HCT116 (cell line): Measurements from ENCODE around the gene PHF14. TPM values are rescaled to one million over a fixed set of nuclear protein-coding genes. Genes with fewer than 3 reads are reported as not detected.

Source experiments
- ATAC-seq: fragments of 200-7000 bp; cut with Tn5 transposase; 2 replicates; pipeline ENCODE4 v1.9.1; 2020; ENCODE audit warnings: mild to moderate bottlenecking, moderate library complexity
- BruUV-seq: library from RNA; stranded (reverse); fragments of 400-500 nt; replicated peaks from 2 replicates; lab custom pipeline; 2021; lab: Mats Ljungman, UMichigan
- CTCF ChIA-PET: fragments of 300-600 bp; sonication (Branson Sonifier 250); formaldehyde crosslinking; loops from one replicate; lab custom pipeline; 2021; ENCODE audit warnings: antibody characterized with exemption; lab: Charles Lee
- POLR2A ChIA-PET: fragments of 300-600, 350-600 bp; sonication (Branson Sonifier 250); formaldehyde crosslinking; loops from one replicate; lab custom pipeline; 2021; ENCODE audit warnings: antibody characterized with exemption; lab: Charles Lee
- RAD21 ChIA-PET, 2 experiments: fragments of 300-600 bp; sonication (Branson Sonifier 250); formaldehyde crosslinking; loops; one replicate each; lab custom pipeline; 2023; ENCODE audit warnings: low total read pairs in 2 of 2; ENCODE audit not compliant: uncharacterized antibody in 2 of 2, unreplicated experiment in 2 of 2, low non-redundant PET in 1 of 2; lab: Charles Lee
- DNase-seq: peaks from one replicate; pipeline ENCODE4 v3.0.0-alpha.2; 2010; ENCODE audit warnings: low read depth, low spot score
- H2AFZ ChIP-seq: fragments of 200-600 bp; shearing (Covaris generic), sonication (generic); 2 replicates; pipeline ENCODE4 v1.6.1; 2017; ENCODE audit warnings: low read depth, mixed run types, mixed read lengths, antibody characterized with exemption, low read length; ENCODE audit not compliant: poor library complexity, severe bottlenecking
- H3K27ac ChIP-seq: 2 replicates; pipeline ENCODE4 v1.5.1; 2012; ENCODE audit warnings: low read depth, low read length
- H3K27me3 ChIP-seq: fragments of 200-600 bp; sonication (generic); 2 replicates; pipeline ENCODE4 v1.6.1; 2016; ENCODE audit warnings: mixed run types, low read length, mixed read lengths; ENCODE audit not compliant: insufficient read depth
- H3K36me3 ChIP-seq, 2 experiments: fragments of 200-500 bp in 1 of 2; fragments of 200-600 bp in 1 of 2; sonication (Bioruptor generic) in 1 of 2; sonication (generic) in 1 of 2; 2 replicates each; pipeline versions ENCODE4 v1.5.1 to v1.6.1; 2014 to 2016; ENCODE audit warnings: low read length in 2 of 2, inconsistent platforms in 1 of 2, mixed read lengths in 1 of 2, mixed run types in 1 of 2; ENCODE audit not compliant: insufficient read depth in 2 of 2, control insufficient read depth in 1 of 2
- H3K4me1 ChIP-seq, 2 experiments: fragments of 200-600 bp in 1 of 2; sonication (generic) in 1 of 2; 2 replicates each; pipeline versions ENCODE4 v1.5.1 to v1.6.1; 2012 to 2017; ENCODE audit warnings: low read length in 2 of 2, inconsistent platforms in 1 of 2, mild to moderate bottlenecking in 1 of 2, mixed read lengths in 1 of 2, mixed run types in 1 of 2, moderate library complexity in 1 of 2; ENCODE audit not compliant: insufficient read depth in 2 of 2, control insufficient read depth in 1 of 2
- H3K4me2 ChIP-seq: fragments of 200-600 bp; sonication (generic); 2 replicates; pipeline ENCODE4 v1.6.1; 2017; ENCODE audit warnings: mixed run types, low read length, mixed read lengths
- H3K4me3 ChIP-seq, 2 experiments: fragments of 200-600 bp in 1 of 2; sonication (generic) in 1 of 2; replicated peaks in 1 of 2; 2 replicates each; pipeline ENCODE4 v1.5.1; 2011 to 2016; ENCODE audit warnings: low read length in 2 of 2, control low read depth in 1 of 2, low read depth in 1 of 2, mild to moderate bottlenecking in 1 of 2, mixed read lengths in 1 of 2, mixed run types in 1 of 2
- H3K79me2 ChIP-seq: fragments of 200-600 bp; sonication (generic); 2 replicates; pipeline ENCODE4 v1.6.1; 2017; ENCODE audit warnings: mild to moderate bottlenecking, mixed run types, low read length, moderate library complexity, mixed read lengths; ENCODE audit not compliant: insufficient read depth
- H3K9ac ChIP-seq: fragments of 200-600 bp; sonication (generic); 2 replicates; pipeline ENCODE4 v1.6.1; 2016; ENCODE audit warnings: low read length, mixed read lengths
- H3K9me2 ChIP-seq: fragments of 200-600 bp; sonication (generic), shearing (Covaris generic); 2 replicates; pipeline ENCODE4 v1.6.1; 2017; ENCODE audit warnings: mixed run types, mild to moderate bottlenecking, moderate library complexity; ENCODE audit not compliant: insufficient read depth
- H3K9me3 ChIP-seq, 2 experiments: fragments of 200-500 bp in 1 of 2; fragments of 200-600 bp in 1 of 2; sonication (Bioruptor generic) in 1 of 2; sonication (generic) in 1 of 2; 2 replicates each; pipeline ENCODE4 v1.6.1; 2014 to 2017; ENCODE audit warnings: low read length in 2 of 2, mixed read lengths in 2 of 2, inconsistent platforms in 1 of 2, low read depth in 1 of 2, mild to moderate bottlenecking in 1 of 2, mixed run types in 1 of 2, moderate library complexity in 1 of 2; ENCODE audit not compliant: control insufficient read depth in 1 of 2, insufficient read depth in 1 of 2
- H4K20me1 ChIP-seq: fragments of 200-600 bp; sonication (generic), shearing (Covaris generic); 2 replicates; pipeline ENCODE4 v1.6.1; 2017; ENCODE audit warnings: mixed run types, mild to moderate bottlenecking, moderate library complexity; ENCODE audit not compliant: insufficient read depth
- CBX3 ChIP-seq: IDR thresholded peaks from 2 replicates; pipeline ENCODE4 v1.6.1; 2012; ENCODE audit warnings: low read depth
- CEBPB ChIP-seq: IDR thresholded peaks from 2 replicates; pipeline ENCODE4 v1.6.1; 2012; ENCODE audit warnings: low read depth
- ELF1 ChIP-seq: IDR thresholded peaks from 2 replicates; pipeline ENCODE4 v1.6.1; 2012; ENCODE audit warnings: low read depth, borderline replicate concordance
- EZH2 ChIP-seq: fragments of 200-600 bp; sonication (generic); IDR thresholded peaks from 2 replicates; pipeline ENCODE4 v1.6.1; 2017; ENCODE audit warnings: antibody characterized with exemption, mixed run types
- FOSL1 ChIP-seq: IDR thresholded peaks from 2 replicates; pipeline ENCODE4 v1.6.1; 2012; ENCODE audit warnings: low read depth
- POLR2A ChIP-seq: IDR thresholded peaks from 2 replicates; pipeline ENCODE4 v1.7.0; 2011; ENCODE audit warnings: borderline replicate concordance; ENCODE audit not compliant: insufficient read depth, insufficient read length; ENCODE audit errors: extremely low read depth
- RAD21 ChIP-seq: IDR thresholded peaks from 2 replicates; pipeline ENCODE4 v1.6.1; 2012; ENCODE audit warnings: low read depth, mild to moderate bottlenecking
- SIN3A ChIP-seq: IDR thresholded peaks from 2 replicates; pipeline ENCODE4 v1.6.1; 2012; ENCODE audit warnings: low read depth
- TCF7L2 ChIP-seq: IDR thresholded peaks from 2 replicates; pipeline ENCODE4 v1.7.0; 2011; ENCODE audit warnings: borderline replicate concordance, inconsistent platforms; ENCODE audit not compliant: insufficient read depth, insufficient read length; ENCODE audit errors: extremely low read depth
- YY1 ChIP-seq: IDR thresholded peaks from 2 replicates; pipeline ENCODE4 v1.6.1; 2011; ENCODE audit warnings: low read length, low read depth, moderate library complexity, mild to moderate bottlenecking; ENCODE audit not compliant: insufficient replicate concordance; ENCODE audit errors: extremely low read depth
- ZFX ChIP-seq: fragments of 450-650 bp; IDR thresholded peaks from 2 replicates; pipeline ENCODE4 v1.6.1; 2017
- ZNF274 ChIP-seq: fragments of 200-500 bp; sonication (Bioruptor generic); IDR thresholded peaks from 2 replicates; pipeline ENCODE4 v1.6.1; 2014; ENCODE audit warnings: mild to moderate bottlenecking, low read depth, low read length, inconsistent platforms
- intact Hi-C: fragments of 100-400 bp; cut with micrococcal nuclease; formaldehyde crosslinking; loops from 2 replicates; pipeline ENCODE4 v1.10.0; 2022
- total RNA-seq: library from RNA; stranded (reverse); gene quantifications from one replicate; pipeline ENCODE4 v1.2.1, GENCODE V29; 2021; ENCODE audit not compliant: unreplicated experiment
- TF ChIP-seq, protein P1 (sequence below): IDR thresholded peaks from 2 replicates; pipeline ENCODE4 v1.6.1; 2012
- TF ChIP-seq, protein P2 (sequence below): IDR thresholded peaks from 2 replicates; pipeline ENCODE4 v1.6.1; 2012
- TF ChIP-seq, protein P3 (sequence below), 3 experiments: fragments of 200-600 bp in 1 of 3; sonication (generic) in 1 of 3; IDR thresholded peaks in 2 of 3; conservative IDR thresholded peaks in 1 of 3; 2 replicates each; pipeline ENCODE4 v1.5.1; 2012 to 2017; ENCODE audit warnings: low read depth in 2 of 3, low read length in 2 of 3, antibody characterized with exemption in 1 of 3, borderline replicate concordance in 1 of 3, control low read depth in 1 of 3, mild to moderate bottlenecking in 1 of 3, mixed read lengths in 1 of 3, mixed run types in 1 of 3, moderate library complexity in 1 of 3; ENCODE audit not compliant: insufficient read depth in 1 of 3
- TF ChIP-seq, protein P4 (sequence below): IDR thresholded peaks from 2 replicates; pipeline ENCODE4 v1.6.1; 2011; ENCODE audit warnings: mild to moderate bottlenecking, low read length, moderate library complexity; ENCODE audit not compliant: insufficient replicate concordance; ENCODE audit errors: extremely low read depth
- TF ChIP-seq, protein P5 (sequence below): IDR thresholded peaks from 2 replicates; pipeline ENCODE4 v1.6.1; 2012; ENCODE audit warnings: low read depth

The PHF14 gene
- total RNA-seq, 1 experiment from 2014 or later: 13.8 TPM

DNA sequence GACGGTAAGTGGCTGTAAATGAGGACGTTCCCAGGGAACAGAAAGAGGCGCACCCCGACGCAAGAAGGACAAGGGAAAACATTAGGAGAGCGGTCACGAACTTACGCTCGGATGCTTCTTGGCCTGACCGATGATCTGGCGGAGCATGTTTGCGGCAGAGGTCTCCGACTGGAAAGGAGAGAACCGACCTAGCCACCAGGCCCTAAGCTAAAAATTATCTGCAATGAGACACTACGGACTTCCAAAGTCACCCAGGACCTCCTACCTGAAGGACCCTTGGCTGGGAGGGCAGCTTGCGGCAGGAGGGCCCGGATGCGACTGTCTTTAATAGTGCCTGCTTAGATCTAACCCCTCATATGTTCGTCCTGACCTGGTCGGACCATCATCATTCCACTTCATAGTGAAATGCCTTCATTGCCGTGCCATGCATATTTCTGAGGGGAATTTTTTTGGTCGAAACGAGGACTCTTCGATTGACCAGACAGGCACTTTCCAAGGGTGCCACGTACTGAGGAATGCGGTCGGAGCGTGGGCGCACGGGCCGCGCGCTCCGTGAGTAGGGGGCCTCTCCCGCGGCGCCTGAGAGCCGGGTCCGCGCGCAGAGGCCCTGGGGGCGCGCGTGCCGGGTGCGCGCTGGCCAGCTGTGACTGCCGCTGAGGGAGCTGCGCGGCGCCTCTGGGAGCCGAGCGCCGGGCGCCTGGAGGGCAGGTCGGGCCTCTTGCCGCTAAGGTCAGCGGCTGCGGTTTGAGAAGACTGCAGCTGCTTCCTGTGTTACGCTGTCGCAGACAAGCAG, 33.6 kb upstream of the PHF14 start:
- RAD21 ChIA-PET: no interaction called here
- POLR2A ChIA-PET: interaction anchor here (0.7 to 1.4 kb wide), 5 partner anchors 10 to 272 kb away, joined by 3 to 12 read pairs (median 3); no protein-coding TSS in a partner anchor
- 0 out of 2 replicates have a peak, but pooled peaks cover 9% of the 10 kb centered on the region for H3K27me3 ChIP-seq
- no peaks in the 10 kb centered on the region for H4K20me1 ChIP-seq
- no peaks in the 10 kb centered on the region for H3K9me2 ChIP-seq
- peak overlapping the region; percentile 85 to 96 for H3K4me3 ChIP-seq
- H3K9ac ChIP-seq: peak overlapping the region; percentile 79
- CTCF ChIA-PET: interaction anchor here (2.0 kb wide), 1 partner anchor 272 kb away, joined by 5 read pairs; no protein-coding TSS in a partner anchor
- H3K4me1 ChIP-seq: peaks cover 15 to 16% of the 10 kb centered on the region in 2 experiments
- H3K4me2 ChIP-seq: peak overlapping the region; percentile 83
- peak overlapping the region; percentile 83 for H3K27ac ChIP-seq
- intact Hi-C loops: loop anchor here (1.0 kb wide), 2 partner anchors 33 to 272 kb away; partner anchors contain the start of gene PHF14
- no peaks in the 10 kb centered on the region for H3K9me3 ChIP-seq
- peak overlapping the region; percentile 74 for H2AFZ ChIP-seq
- peak; percentile 92 for ATAC-seq
- H3K79me2 ChIP-seq: peaks cover 48% of the 10 kb centered on the region
- BruUV-seq: no TSS peak
- DNase-seq: peak; percentile 90
- H3K36me3 ChIP-seq: peaks cover 10 to 14% of the 10 kb centered on the region in 2 experiments; a peak in 3 of 4 replicates
- TF ChIP-seq TCF7L2: peak; percentile 25
- TF ChIP-seq FOSL1: no peak
- TF ChIP-seq, protein P1, sequence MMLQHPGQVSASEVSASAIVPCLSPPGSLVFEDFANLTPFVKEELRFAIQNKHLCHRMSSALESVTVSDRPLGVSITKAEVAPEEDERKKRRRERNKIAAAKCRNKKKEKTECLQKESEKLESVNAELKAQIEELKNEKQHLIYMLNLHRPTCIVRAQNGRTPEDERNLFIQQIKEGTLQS: no peak
- peak; percentile 80 for TF ChIP-seq SIN3A
- TF ChIP-seq POLR2A: peak; percentile 74
- TF ChIP-seq, protein P2, sequence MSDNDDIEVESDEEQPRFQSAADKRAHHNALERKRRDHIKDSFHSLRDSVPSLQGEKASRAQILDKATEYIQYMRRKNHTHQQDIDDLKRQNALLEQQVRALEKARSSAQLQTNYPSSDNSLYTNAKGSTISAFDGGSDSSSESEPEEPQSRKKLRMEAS: peak; percentile 43; the same call in 1 of the 2 replicates
- TF ChIP-seq ELF1: no peak
- TF ChIP-seq EZH2: no peak
- TF ChIP-seq, protein P3, sequence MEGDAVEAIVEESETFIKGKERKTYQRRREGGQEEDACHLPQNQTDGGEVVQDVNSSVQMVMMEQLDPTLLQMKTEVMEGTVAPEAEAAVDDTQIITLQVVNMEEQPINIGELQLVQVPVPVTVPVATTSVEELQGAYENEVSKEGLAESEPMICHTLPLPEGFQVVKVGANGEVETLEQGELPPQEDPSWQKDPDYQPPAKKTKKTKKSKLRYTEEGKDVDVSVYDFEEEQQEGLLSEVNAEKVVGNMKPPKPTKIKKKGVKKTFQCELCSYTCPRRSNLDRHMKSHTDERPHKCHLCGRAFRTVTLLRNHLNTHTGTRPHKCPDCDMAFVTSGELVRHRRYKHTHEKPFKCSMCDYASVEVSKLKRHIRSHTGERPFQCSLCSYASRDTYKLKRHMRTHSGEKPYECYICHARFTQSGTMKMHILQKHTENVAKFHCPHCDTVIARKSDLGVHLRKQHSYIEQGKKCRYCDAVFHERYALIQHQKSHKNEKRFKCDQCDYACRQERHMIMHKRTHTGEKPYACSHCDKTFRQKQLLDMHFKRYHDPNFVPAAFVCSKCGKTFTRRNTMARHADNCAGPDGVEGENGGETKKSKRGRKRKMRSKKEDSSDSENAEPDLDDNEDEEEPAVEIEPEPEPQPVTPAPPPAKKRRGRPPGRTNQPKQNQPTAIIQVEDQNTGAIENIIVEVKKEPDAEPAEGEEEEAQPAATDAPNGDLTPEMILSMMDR (IDR thresholded peaks at IDR 0.05 in 2 of 3, conservative IDR thresholded peaks at IDR 0.05 in 1 of 3; ENCODE audit: borderline replicate concordance in 1 of 3, insufficient read depth in 1 of 3, low read depth in 2 of 3, low read length in 2 of 3): no peak
- TF ChIP-seq YY1: peak; percentile 38
- TF ChIP-seq, protein P4, sequence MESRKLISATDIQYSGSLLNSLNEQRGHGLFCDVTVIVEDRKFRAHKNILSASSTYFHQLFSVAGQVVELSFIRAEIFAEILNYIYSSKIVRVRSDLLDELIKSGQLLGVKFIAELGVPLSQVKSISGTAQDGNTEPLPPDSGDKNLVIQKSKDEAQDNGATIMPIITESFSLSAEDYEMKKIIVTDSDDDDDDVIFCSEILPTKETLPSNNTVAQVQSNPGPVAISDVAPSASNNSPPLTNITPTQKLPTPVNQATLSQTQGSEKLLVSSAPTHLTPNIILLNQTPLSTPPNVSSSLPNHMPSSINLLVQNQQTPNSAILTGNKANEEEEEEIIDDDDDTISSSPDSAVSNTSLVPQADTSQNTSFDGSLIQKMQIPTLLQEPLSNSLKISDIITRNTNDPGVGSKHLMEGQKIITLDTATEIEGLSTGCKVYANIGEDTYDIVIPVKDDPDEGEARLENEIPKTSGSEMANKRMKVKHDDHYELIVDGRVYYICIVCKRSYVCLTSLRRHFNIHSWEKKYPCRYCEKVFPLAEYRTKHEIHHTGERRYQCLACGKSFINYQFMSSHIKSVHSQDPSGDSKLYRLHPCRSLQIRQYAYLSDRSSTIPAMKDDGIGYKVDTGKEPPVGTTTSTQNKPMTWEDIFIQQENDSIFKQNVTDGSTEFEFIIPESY: peak; percentile 35
- TF ChIP-seq CEBPB: no peak; the same call in 1 of the 2 replicates
- no peak for TF ChIP-seq ZNF274
- TF ChIP-seq, protein P5, sequence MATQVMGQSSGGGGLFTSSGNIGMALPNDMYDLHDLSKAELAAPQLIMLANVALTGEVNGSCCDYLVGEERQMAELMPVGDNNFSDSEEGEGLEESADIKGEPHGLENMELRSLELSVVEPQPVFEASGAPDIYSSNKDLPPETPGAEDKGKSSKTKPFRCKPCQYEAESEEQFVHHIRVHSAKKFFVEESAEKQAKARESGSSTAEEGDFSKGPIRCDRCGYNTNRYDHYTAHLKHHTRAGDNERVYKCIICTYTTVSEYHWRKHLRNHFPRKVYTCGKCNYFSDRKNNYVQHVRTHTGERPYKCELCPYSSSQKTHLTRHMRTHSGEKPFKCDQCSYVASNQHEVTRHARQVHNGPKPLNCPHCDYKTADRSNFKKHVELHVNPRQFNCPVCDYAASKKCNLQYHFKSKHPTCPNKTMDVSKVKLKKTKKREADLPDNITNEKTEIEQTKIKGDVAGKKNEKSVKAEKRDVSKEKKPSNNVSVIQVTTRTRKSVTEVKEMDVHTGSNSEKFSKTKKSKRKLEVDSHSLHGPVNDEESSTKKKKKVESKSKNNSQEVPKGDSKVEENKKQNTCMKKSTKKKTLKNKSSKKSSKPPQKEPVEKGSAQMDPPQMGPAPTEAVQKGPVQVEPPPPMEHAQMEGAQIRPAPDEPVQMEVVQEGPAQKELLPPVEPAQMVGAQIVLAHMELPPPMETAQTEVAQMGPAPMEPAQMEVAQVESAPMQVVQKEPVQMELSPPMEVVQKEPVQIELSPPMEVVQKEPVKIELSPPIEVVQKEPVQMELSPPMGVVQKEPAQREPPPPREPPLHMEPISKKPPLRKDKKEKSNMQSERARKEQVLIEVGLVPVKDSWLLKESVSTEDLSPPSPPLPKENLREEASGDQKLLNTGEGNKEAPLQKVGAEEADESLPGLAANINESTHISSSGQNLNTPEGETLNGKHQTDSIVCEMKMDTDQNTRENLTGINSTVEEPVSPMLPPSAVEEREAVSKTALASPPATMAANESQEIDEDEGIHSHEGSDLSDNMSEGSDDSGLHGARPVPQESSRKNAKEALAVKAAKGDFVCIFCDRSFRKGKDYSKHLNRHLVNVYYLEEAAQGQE: no peak
- TF ChIP-seq CBX3: no peak
- no peak for TF ChIP-seq RAD21
- peak; percentile 44; the same call in 1 of the 2 replicates for TF ChIP-seq ZFX
